ENCODE data around the gene IGFN1.

The IGFN1 gene

DNA sequence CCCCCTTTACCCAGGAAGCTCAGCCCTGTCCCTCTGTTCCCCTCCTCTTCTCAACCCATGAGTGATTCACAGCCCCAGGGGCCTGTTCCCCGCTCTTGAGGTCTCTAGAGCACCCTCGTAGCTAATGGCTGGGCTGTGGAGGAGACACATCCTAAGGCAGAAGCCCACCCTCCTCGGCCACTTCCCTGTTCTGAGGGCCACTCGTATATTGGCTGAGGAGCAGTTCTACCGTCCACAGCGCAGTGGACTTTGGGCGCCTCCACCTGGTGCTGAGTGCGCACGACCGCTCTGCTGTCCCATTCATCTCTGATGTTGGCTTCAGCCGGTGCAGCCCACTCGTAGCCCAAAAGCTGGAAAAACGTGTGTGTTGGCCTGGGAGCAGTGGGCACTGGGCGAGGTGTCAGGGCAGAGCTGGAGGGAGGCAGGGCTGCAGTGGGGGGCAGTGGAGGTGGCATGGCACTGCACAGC is 68.2 kb downstream of the IGFN1 start:
- no peak for DNase-seq (ENCODE audit: low read depth)
- no peak overlapping the region for H3K4me3 ChIP-seq (replicated peaks; ENCODE audit: low read depth, low read length)
- TF ChIP-seq, protein P1, sequence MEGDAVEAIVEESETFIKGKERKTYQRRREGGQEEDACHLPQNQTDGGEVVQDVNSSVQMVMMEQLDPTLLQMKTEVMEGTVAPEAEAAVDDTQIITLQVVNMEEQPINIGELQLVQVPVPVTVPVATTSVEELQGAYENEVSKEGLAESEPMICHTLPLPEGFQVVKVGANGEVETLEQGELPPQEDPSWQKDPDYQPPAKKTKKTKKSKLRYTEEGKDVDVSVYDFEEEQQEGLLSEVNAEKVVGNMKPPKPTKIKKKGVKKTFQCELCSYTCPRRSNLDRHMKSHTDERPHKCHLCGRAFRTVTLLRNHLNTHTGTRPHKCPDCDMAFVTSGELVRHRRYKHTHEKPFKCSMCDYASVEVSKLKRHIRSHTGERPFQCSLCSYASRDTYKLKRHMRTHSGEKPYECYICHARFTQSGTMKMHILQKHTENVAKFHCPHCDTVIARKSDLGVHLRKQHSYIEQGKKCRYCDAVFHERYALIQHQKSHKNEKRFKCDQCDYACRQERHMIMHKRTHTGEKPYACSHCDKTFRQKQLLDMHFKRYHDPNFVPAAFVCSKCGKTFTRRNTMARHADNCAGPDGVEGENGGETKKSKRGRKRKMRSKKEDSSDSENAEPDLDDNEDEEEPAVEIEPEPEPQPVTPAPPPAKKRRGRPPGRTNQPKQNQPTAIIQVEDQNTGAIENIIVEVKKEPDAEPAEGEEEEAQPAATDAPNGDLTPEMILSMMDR (IDR thresholded peaks at IDR 0.05; ENCODE audit: low read length, missing control alignments), result no peak

DNA sequence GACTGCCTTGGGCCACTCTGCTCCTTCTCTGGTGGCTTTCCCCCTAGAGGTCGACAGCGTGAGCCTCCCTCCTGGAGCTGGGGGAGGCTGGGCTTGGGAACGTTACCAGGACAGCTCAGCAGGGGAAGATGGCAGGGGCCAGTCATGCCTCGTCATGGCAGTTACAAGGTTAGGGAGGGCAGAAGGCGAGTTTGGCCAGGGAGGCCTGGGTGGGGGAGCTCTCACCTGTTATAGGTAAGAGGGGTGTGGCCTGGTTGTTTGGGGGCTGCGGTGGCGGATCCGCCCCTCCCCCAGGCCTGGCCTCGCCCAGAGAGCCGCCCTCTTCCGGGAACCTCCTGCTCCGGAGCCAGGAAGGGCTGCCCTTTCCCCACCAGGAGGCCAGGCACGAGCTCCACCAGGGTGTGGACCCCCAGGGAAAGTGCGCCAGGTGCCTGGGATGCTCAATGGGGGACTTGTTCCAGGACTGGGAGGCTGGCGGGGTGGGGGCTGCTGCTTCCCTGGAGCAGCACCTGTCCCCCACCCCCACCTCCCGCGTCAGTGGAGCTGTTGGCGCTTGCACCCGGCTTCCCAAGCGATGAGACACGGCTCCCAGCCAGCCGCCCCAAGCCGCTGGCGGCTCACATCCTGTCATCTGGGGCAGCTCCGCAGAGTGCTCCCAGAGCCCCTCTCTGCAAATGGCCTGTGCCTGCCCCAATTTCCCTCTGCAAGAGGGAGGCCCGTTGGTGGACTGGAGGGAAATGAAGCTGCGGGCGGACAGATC is 69.0 kb downstream of the IGFN1 start:
- DNase-seq (ENCODE audit: low read depth), result no peak
- TF ChIP-seq, protein P1 (IDR thresholded peaks at IDR 0.05; ENCODE audit: low read length, missing control alignments), result no peak
- no peak overlapping the region for H3K4me3 ChIP-seq (replicated peaks; ENCODE audit: low read depth, low read length)

DNA sequence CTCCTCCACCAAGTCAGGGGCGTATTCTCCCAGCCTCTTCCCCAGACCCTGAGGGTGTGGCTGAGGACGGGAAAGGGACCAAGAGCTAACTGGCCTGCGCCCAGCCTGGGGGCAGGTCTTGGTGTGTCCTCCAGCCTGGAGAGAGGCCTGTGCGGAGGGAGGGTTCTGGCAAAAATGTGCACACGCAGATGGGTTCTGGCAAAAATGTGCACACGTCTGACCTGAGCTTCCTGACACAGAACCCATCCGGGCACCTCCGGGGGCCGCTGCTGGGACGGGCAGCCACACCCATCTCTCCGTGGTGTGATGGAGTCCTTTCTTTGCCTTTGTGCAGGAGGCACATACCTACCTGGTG is 69.6 kb downstream of the IGFN1 start:
- TF ChIP-seq, protein P1 (IDR thresholded peaks at IDR 0.05; ENCODE audit: low read length, missing control alignments), result no peak
- DNase-seq (ENCODE audit: low read depth), result no peak
- no peak overlapping the region for H3K4me3 ChIP-seq (replicated peaks; ENCODE audit: low read depth, low read length)

DNA sequence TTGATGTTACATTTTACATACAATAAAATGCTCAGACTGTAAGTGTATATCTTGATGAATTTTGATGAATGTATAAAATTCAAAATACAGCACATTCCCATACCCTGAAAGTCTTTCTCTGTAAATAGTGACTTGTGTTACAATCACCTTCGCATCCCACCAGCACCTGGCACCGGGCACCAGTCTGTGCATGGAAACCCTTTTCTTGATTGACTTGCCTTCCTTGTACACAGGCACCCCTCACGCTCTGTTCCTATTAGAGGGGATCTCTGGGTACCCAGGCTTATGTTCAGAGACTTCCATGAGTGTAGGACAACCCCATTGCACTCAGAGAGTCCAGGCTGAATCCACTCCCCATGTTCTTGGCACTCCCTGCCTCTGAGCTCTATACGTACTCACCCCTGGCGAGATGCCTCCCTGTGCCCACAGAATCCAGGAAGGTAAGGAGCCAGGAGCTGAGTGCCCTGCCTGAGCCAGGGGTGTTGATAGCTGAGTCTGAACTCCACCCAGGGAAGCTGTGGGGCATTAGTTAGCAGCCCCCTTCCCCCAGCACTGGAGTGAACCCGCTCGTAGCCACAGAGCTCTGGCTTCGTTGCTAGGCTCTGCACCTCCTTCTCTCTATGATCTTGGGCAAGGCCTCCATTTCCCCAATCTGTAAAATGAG is 70.2 kb downstream of the IGFN1 start:
- DNase-seq (ENCODE audit: low read depth), result no peak
- TF ChIP-seq, protein P1 (IDR thresholded peaks at IDR 0.05; ENCODE audit: low read length, missing control alignments), result no peak

DNA sequence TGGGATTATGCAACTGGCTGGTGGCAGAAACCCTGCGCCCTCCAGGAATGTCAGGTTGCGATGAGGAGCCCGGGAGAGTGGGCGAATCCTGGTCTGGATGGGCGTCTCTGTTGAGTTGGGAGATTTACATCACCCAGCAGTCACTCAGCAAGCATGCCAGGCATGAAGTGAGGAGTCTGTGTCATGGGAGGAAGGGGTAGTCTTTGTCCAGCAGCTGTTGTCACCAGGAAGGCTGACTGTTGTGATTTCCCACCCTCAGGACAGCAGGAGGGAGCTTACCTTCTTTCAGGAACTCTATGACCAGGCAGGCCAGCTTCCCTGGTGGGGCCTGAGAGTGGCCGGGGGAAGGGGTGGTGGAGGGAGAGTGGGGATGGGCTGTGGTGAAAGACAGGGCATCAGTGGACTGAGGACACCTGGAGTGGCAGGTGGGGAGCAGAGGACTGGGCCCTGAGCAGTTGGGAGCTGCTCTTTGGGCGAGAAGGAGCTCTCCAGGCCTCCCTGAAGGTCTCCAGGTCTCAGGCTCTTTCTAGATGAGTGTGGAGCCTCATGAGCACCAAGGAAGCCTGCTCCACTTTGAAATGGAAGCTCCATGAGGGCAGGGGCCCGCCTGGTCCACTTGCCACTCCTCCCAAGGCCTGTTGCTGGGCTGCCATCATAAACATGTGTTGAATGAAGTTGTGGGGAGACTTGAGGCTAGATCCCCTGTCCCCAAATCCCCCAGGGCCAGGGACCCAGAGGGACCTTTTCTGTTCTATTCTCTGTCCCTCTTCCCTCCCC is 71.3 kb downstream of the IGFN1 start:
- TF ChIP-seq, protein P1 (IDR thresholded peaks at IDR 0.05; ENCODE audit: low read length, missing control alignments), result no peak
- no peak for DNase-seq (ENCODE audit: low read depth)
- no peak overlapping the region for H3K4me3 ChIP-seq (replicated peaks; ENCODE audit: low read depth, low read length)

More for the DNA sequence above, 70.2 kb downstream of the IGFN1 start:
- no peak overlapping the region for H3K4me3 ChIP-seq (replicated peaks; ENCODE audit: low read depth, low read length)

DNA sequence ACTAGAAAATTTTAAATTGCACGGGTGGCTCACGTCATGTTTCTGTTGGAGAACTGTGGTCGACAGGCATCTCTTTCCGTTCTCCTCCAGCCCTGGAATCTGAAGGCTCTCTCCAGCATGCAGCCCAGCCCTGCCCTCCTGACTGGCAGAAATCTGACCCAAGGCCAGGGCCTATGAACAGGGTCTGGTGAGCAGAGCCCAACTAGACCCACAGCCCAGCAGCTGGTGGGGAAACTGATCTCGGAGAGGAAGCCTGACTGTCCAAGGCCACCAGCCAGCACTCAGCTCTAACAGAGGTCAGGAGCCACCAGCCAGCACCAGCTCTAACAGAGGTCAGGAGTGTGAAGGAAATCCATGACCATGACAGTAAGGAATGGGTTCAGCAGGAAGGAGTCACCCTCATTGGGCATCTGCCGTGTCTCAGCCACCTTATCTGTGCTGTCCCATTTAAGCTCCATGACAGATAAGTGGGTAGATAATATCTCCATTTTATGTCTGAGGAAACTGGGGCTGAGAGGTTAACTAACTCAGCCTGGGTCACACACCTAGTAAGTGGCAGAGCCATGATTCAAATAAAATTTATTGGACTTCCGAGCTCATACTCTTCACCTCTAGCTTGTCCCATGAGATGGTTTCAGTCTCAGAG is 72.5 kb downstream of the IGFN1 start:
- TF ChIP-seq, protein P1 (IDR thresholded peaks at IDR 0.05; ENCODE audit: low read length, missing control alignments), result no peak
- no peak for DNase-seq (ENCODE audit: low read depth)
- H3K4me3 ChIP-seq (replicated peaks; ENCODE audit: low read depth, low read length), result no peak overlapping the region
